Activated naive CD4-positive, alpha-beta T cell (primary cell): ENCODE data around the gene RSAD2.
"Not testable (repeated sequence)": the region's sequence is repeated elsewhere in the genome, so short reads cannot be mapped to it uniquely, and the experiment has no call there.

ENCODE experiments used
- DNase-seq, 4 experiments: peaks; one replicate each; lab custom pipeline; 2025; lab: John Stamatoyannopoulos, UW

Gene RSAD2

GRCh38 chr2:6927186-6927585 is 49.6 kb downstream of the RSAD2 start:
- DNase-seq: no peak

GRCh38 chr2:6927753-6928152 is 50.2 kb downstream of the RSAD2 start:
- no peak for DNase-seq

- no peak for DNase-seq
Observed at GRCh38 chr2:6928452-6928851, 50.9 kb downstream of the RSAD2 start.

- no peak for DNase-seq
Observed at GRCh38 chr2:6929196-6929819, 51.7 kb downstream of the RSAD2 start.

GRCh38 chr2:6930923-6931647 is 53.5 kb downstream of the RSAD2 start:
- no peak for DNase-seq

- no peak for DNase-seq
Observed at GRCh38 chr2:6931753-6932152, 54.2 kb downstream of the RSAD2 start.

- no peak for DNase-seq
Observed at GRCh38 chr2:6932206-6932605, 54.6 kb downstream of the RSAD2 start.

- no peak for DNase-seq
Observed at GRCh38 chr2:6932828-6933227, 55.3 kb downstream of the RSAD2 start.

- DNase-seq: no peak
Observed at GRCh38 chr2:6933911-6934310, 56.3 kb downstream of the RSAD2 start.

- DNase-seq: no peak
Observed at GRCh38 chr2:6934345-6934744, 56.8 kb downstream of the RSAD2 start.

- no peak for DNase-seq
Observed at GRCh38 chr2:6934758-6935651, 57.4 kb downstream of the RSAD2 start.

- not testable (repeated sequence) for DNase-seq
Observed at GRCh38 chr2:6935652-6936020, 58.1 kb downstream of the RSAD2 start.

- no peak for DNase-seq
Observed at GRCh38 chr2:6937157-6937556, 59.6 kb downstream of the RSAD2 start.

GRCh38 chr2:6937582-6937981 is 60.0 kb downstream of the RSAD2 start:
- DNase-seq: no peak

- no peak for DNase-seq
Observed at GRCh38 chr2:6939071-6939470, 61.5 kb downstream of the RSAD2 start.

- DNase-seq: no peak
Observed at GRCh38 chr2:6940820-6941219, 63.2 kb downstream of the RSAD2 start.

- no peak for DNase-seq
Observed at GRCh38 chr2:6941299-6942046, 63.9 kb downstream of the RSAD2 start.

GRCh38 chr2:6942848-6943247 is 65.3 kb downstream of the RSAD2 start:
- DNase-seq: no peak

- no peak for DNase-seq
Observed at GRCh38 chr2:6943523-6943922, 65.9 kb downstream of the RSAD2 start.

- DNase-seq: no peak
Observed at GRCh38 chr2:6943971-6944370, 66.4 kb downstream of the RSAD2 start.

- DNase-seq: no peak
Observed at GRCh38 chr2:6944555-6944954, 67.0 kb downstream of the RSAD2 start.
